ENCODE results near the gene UBL3.

The UBL3 gene

GRCh38 chr13:29850213-29850898 is at the start of gene UBL3:
Gene UBL3, minus strand, starts transcription at chr13:29850617. Its CDS starts 1,079 bp downstream, at chr13:29849538.
- DNase-seq: peak; percentile 97

GRCh38 chr13:29897102-29897501 is 46.7 kb upstream of the UBL3 start:
- no peak for DNase-seq

GRCh38 chr13:29893438-29893837 is 43.0 kb upstream of the UBL3 start:
- DNase-seq: peak; percentile 77

- DNase-seq: no peak
Measured at GRCh38 chr13:29892151-29892550, 41.7 kb upstream of the UBL3 start.

- DNase-seq: no peak
Measured at GRCh38 chr13:29889111-29889510, 38.7 kb upstream of the UBL3 start.

- peak; percentile 16 for DNase-seq
Measured at GRCh38 chr13:29888306-29888705, 37.9 kb upstream of the UBL3 start.

- no peak for DNase-seq
Measured at GRCh38 chr13:29887686-29888085, 37.3 kb upstream of the UBL3 start.

- no peak for DNase-seq
Measured at GRCh38 chr13:29887030-29887557, 36.7 kb upstream of the UBL3 start.

- DNase-seq: no peak
Measured at GRCh38 chr13:29886446-29886845, 36.0 kb upstream of the UBL3 start.

- no peak for DNase-seq
Measured at GRCh38 chr13:29885989-29886388, 35.6 kb upstream of the UBL3 start.

GRCh38 chr13:29884671-29885430 is 34.4 kb upstream of the UBL3 start:
- DNase-seq: peak; percentile 27

- no peak for DNase-seq
Measured at GRCh38 chr13:29883941-29884518, 33.6 kb upstream of the UBL3 start.

GRCh38 chr13:29882076-29882475 is 31.7 kb upstream of the UBL3 start:
- no peak for DNase-seq

GRCh38 chr13:29878101-29878500 is 27.7 kb upstream of the UBL3 start:
- DNase-seq: no peak

GRCh38 chr13:29877456-29878078 is 27.1 kb upstream of the UBL3 start:
- DNase-seq: no peak

GRCh38 chr13:29875646-29876045 is 25.2 kb upstream of the UBL3 start:
- DNase-seq: no peak

GRCh38 chr13:29868581-29868980 is 18.2 kb upstream of the UBL3 start:
- DNase-seq: no peak

GRCh38 chr13:29865934-29866333 is 15.5 kb upstream of the UBL3 start:
- DNase-seq: no peak

- DNase-seq: peak; percentile 99
Measured at GRCh38 chr13:29861694-29862110, 11.3 kb upstream of the UBL3 start.

GRCh38 chr13:29859971-29860370 is 9.6 kb upstream of the UBL3 start:
- DNase-seq: peak; percentile 68

GRCh38 chr13:29858667-29859066 is 8.2 kb upstream of the UBL3 start:
- DNase-seq: no peak

GRCh38 chr13:29858231-29858630 is 7.8 kb upstream of the UBL3 start:
- no peak for DNase-seq

- DNase-seq: no peak
Measured at GRCh38 chr13:29857085-29857484, 6.7 kb upstream of the UBL3 start.
